Hepatocyte (in vitro differentiated cells): ENCODE data around the gene PLXND1. TPM values are rescaled to one million over a fixed set of nuclear protein-coding genes. Genes with fewer than 3 reads are reported as not detected.
A peak's percentile ranks its signal among the peaks of the same experiment; 100 is the strongest.

Source experiments
- DNase-seq: peaks from one replicate; pipeline ENCODE4 v3.0.0-alpha.2; 2016; ENCODE audit warnings: low spot score
- H2AFZ ChIP-seq: fragments of 200-600 bp; sonication (generic); 2 replicates; pipeline ENCODE4 v1.6.0; 2016; ENCODE audit warnings: antibody characterized with exemption, mild to moderate bottlenecking
- H3K27ac ChIP-seq: fragments of 200-600 bp; sonication (generic); 2 replicates; pipeline ENCODE4 v1.5.1; 2016; ENCODE audit warnings: mild to moderate bottlenecking
- H3K27me3 ChIP-seq: fragments of 200-600 bp; sonication (generic); 2 replicates; pipeline ENCODE4 v1.6.1; 2016
- H3K36me3 ChIP-seq: fragments of 200-600 bp; sonication (generic); replicated peaks from 2 replicates; pipeline ENCODE4 v1.5.1; 2016; ENCODE audit warnings: low read depth; ENCODE audit not compliant: insufficient read depth
- H3K4me1 ChIP-seq: fragments of 200-600 bp; sonication (generic); 2 replicates; pipeline ENCODE4 v1.5.1; 2016; ENCODE audit warnings: mild to moderate bottlenecking, moderate library complexity; ENCODE audit not compliant: insufficient read depth
- H3K4me2 ChIP-seq: fragments of 200-600 bp; sonication (generic); 2 replicates; pipeline ENCODE4 v1.6.0; 2016
- H3K4me3 ChIP-seq: fragments of 200-600 bp; sonication (generic); 2 replicates; pipeline ENCODE4 v1.5.1; 2016; ENCODE audit warnings: mild to moderate bottlenecking
- H3K79me2 ChIP-seq: fragments of 200-600 bp; sonication (generic); 2 replicates; pipeline ENCODE4 v1.6.0; 2017; ENCODE audit warnings: mild to moderate bottlenecking
- H3K9me2 ChIP-seq: fragments of 200-600 bp; sonication (generic); replicated peaks from 2 replicates; pipeline ENCODE4 v1.6.0; 2017; ENCODE audit warnings: mild to moderate bottlenecking; ENCODE audit not compliant: insufficient read depth
- H3K9me3 ChIP-seq: fragments of 200-600 bp; sonication (generic); 2 replicates; pipeline ENCODE4 v1.5.1; 2016; ENCODE audit warnings: low read depth, mild to moderate bottlenecking
- H4K20me1 ChIP-seq: fragments of 200-600 bp; sonication (generic); 2 replicates; pipeline ENCODE4 v1.6.0; 2016; ENCODE audit warnings: mild to moderate bottlenecking; ENCODE audit not compliant: insufficient read depth, poor library complexity, severe bottlenecking
- EZH2 ChIP-seq: fragments of 200-600 bp; sonication (generic); IDR thresholded peaks from 2 replicates; pipeline ENCODE4 v1.6.1; 2016; ENCODE audit warnings: antibody characterized with exemption, mild to moderate bottlenecking, borderline replicate concordance
- EZH2phosphoT487 ChIP-seq: fragments of 200-600 bp; sonication (generic); IDR thresholded peaks from one replicate; pipeline ENCODE4 v1.6.1; 2018; ENCODE audit warnings: antibody characterized with exemption, mild to moderate bottlenecking, low read depth, moderate library complexity; ENCODE audit not compliant: unreplicated experiment, severe bottlenecking
- WGBS: methylation state at CpG from one replicate; pipeline ENCODE4 v1.1.6; 2016; ENCODE audit warnings: low lambda C conversion rate; ENCODE audit errors: missing lambda C conversion rate; 5-methylcytosine and 5-hydroxymethylcytosine counted together
- polyA plus RNA-seq: library from polyadenylated mRNA; unstranded; fragments of >200 nt; fragmentation: Nextera tagmentation; extraction: Ambion mirVana; gene quantifications from 2 replicates; pipeline ENCODE4 v1.2.1, GENCODE V29; 2016
- total RNA-seq: library from RNA; depleted of rRNA; stranded (reverse); fragments of >200 nt; gene quantifications from 2 replicates; pipeline ENCODE4 v1.2.3, GENCODE V29; 2014
- TF ChIP-seq, protein P1 (sequence below): fragments of 200-600 bp; sonication (generic); IDR thresholded peaks from 2 replicates; pipeline ENCODE4 v1.5.1; 2016; ENCODE audit warnings: antibody characterized with exemption, mild to moderate bottlenecking; ENCODE audit not compliant: poor library complexity

Gene PLXND1
- total and polyA plus RNA-seq, 2 experiments from 2014 or later = 36.3 to 45.3 TPM

DNA sequence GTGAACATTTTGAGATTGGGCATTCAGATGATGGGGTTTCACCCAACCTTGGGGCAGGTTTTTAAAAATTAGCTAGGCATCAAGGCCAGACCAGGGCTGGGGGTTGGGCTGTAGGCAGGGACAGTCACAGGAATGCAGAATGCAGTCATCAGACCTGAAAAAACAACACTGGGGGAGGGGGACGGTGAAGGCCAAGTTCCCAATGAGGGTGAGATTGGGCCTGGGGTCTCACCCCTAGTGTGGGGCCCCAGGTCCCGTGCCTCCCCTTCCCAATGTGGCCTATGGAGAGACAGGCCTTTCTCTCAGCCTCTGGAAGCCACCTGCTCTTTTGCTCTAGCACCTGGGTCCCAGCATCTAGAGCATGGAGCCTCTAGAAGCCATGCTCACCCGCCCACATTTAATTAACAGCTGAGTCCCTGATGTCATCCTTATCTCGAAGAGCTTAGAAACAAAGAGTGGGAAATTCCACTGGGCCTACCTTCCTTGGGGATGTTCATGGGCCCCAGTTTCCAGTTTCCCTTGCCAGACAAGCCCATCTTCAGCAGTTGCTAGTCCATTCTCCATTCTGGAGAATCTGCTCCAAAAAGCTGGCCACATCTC is 71.9 kb downstream of the PLXND1 start:
- H4K20me1 ChIP-seq = no peaks in the 10 kb centered on the region
- DNase-seq = peak; percentile 41
- no peaks in the 10 kb centered on the region for H3K36me3 ChIP-seq
- H3K9me3 ChIP-seq = no peaks in the 10 kb centered on the region
- H3K4me1 ChIP-seq = peaks cover 26% of the 10 kb centered on the region
- H3K27me3 ChIP-seq = no peaks in the 10 kb centered on the region
- peak overlapping the region; percentile 76 for H3K27ac ChIP-seq
- WGBS = 52% methylated on average over 4 of the region's 4 CpGs
- no peak overlapping the region for H2AFZ ChIP-seq
- H3K79me2 ChIP-seq = no peaks in the 10 kb centered on the region
- peak overlapping the region; percentile 28 for H3K4me2 ChIP-seq
- no peak overlapping the region for H3K4me3 ChIP-seq
- no peaks in the 10 kb centered on the region for H3K9me2 ChIP-seq
- TF ChIP-seq, protein P1, sequence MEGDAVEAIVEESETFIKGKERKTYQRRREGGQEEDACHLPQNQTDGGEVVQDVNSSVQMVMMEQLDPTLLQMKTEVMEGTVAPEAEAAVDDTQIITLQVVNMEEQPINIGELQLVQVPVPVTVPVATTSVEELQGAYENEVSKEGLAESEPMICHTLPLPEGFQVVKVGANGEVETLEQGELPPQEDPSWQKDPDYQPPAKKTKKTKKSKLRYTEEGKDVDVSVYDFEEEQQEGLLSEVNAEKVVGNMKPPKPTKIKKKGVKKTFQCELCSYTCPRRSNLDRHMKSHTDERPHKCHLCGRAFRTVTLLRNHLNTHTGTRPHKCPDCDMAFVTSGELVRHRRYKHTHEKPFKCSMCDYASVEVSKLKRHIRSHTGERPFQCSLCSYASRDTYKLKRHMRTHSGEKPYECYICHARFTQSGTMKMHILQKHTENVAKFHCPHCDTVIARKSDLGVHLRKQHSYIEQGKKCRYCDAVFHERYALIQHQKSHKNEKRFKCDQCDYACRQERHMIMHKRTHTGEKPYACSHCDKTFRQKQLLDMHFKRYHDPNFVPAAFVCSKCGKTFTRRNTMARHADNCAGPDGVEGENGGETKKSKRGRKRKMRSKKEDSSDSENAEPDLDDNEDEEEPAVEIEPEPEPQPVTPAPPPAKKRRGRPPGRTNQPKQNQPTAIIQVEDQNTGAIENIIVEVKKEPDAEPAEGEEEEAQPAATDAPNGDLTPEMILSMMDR = no peak
- TF ChIP-seq EZH2phosphoT487 = no peak

DNA sequence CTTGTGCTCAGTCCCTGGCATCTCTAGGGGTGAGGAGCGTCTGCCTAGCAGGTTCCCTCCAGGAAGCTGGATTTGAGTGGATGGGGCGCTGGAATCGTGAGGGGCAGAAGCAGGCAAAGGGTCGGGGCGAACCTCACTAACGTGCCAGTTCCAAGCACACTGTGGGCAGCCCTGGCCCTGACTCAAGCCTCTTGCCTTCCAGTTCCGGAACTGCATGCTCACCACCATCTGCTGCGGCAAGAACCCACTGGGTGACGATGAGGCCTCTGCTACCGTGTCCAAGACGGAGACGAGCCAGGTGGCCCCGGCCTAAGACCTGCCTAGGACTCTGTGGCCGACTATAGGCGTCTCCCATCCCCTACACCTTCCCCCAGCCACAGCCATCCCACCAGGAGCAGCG is 73.1 kb downstream of the PLXND1 start:
- H3K27ac ChIP-seq = no peak overlapping the region
- H2AFZ ChIP-seq = no peak overlapping the region
- no peaks in the 10 kb centered on the region for H3K36me3 ChIP-seq
- no peaks in the 10 kb centered on the region for H4K20me1 ChIP-seq
- no peaks in the 10 kb centered on the region for H3K27me3 ChIP-seq
- no peak for TF ChIP-seq EZH2phosphoT487
- TF ChIP-seq, protein P1 = no peak
- TF ChIP-seq EZH2 = no peak
- no peaks in the 10 kb centered on the region for H3K79me2 ChIP-seq
- H3K9me3 ChIP-seq = no peaks in the 10 kb centered on the region
- 99% methylated on average over 16 of the region's 16 CpGs for WGBS
- peaks cover 17% of the 10 kb centered on the region for H3K4me1 ChIP-seq
- no peak overlapping the region for H3K4me2 ChIP-seq
- H3K4me3 ChIP-seq = no peak overlapping the region
- H3K9me2 ChIP-seq = no peaks in the 10 kb centered on the region
- no peak for DNase-seq

DNA sequence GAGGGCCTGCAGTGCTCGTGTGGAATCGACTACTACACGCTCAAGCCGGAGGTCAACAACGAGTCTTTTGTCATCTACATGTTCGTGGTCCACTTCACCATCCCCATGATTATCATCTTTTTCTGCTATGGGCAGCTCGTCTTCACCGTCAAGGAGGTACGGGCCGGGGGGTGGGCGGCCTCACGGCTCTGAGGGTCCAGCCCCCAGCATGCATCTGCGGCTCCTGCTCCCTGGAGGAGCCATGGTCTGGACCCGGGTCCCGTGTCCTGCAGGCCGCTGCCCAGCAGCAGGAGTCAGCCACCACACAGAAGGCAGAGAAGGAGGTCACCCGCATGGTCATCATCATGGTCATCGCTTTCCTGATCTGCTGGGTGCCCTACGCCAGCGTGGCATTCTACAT is 74.2 kb downstream of the PLXND1 start:
- no peaks in the 10 kb centered on the region for H3K9me2 ChIP-seq
- TF ChIP-seq EZH2 (no peak), EZH2phosphoT487 (no peak)
- TF ChIP-seq, protein P1 = no peak
- no peak overlapping the region for H2AFZ ChIP-seq
- no peak overlapping the region for H3K4me2 ChIP-seq
- no peaks in the 10 kb centered on the region for H4K20me1 ChIP-seq
- DNase-seq = no peak
- H3K79me2 ChIP-seq = no peaks in the 10 kb centered on the region
- peaks cover 17% of the 10 kb centered on the region for H3K4me1 ChIP-seq
- H3K36me3 ChIP-seq = no peaks in the 10 kb centered on the region
- 97% methylated on average over 20 of the region's 20 CpGs for WGBS
- H3K9me3 ChIP-seq = no peaks in the 10 kb centered on the region
- no peak overlapping the region for H3K27ac ChIP-seq
- H3K27me3 ChIP-seq = no peaks in the 10 kb centered on the region
- H3K4me3 ChIP-seq = no peak overlapping the region

DNA sequence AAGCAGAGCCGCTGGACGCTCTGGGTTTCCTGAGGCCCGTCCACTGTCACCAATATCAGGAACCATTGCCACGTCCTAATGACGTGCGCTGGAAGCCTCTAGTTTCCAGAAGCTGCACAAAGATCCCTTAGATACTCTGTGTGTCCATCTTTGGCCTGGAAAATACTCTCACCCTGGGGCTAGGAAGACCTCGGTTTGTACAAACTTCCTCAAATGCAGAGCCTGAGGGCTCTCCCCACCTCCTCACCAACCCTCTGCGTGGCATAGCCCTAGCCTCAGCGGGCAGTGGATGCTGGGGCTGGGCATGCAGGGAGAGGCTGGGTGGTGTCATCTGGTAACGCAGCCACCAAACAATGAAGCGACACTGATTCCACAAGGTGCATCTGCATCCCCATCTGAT is 74.8 kb downstream of the PLXND1 start:
- Histone ChIP-seq H3K79me2 (no peaks in the 10 kb centered on the region), H3K9me3 (no peaks in the 10 kb centered on the region), H3K4me2 (no peak overlapping the region), H3K27me3 (no peaks in the 10 kb centered on the region), H3K4me1 (peaks cover 17% of the 10 kb centered on the region), H3K9me2 (no peaks in the 10 kb centered on the region), H3K36me3 (no peaks in the 10 kb centered on the region), H3K4me3 (no peak overlapping the region), H2AFZ (no peak overlapping the region), H3K27ac (no peak overlapping the region), H4K20me1 (no peaks in the 10 kb centered on the region)
- TF ChIP-seq EZH2 (no peak), EZH2phosphoT487 (no peak)
- TF ChIP-seq, protein P1 = no peak
- WGBS = 95% methylated on average over 11 of the region's 11 CpGs
- no peak for DNase-seq
